Lung microvascular endothelial cell (primary cell): Measurements from ENCODE around the gene WDR62. TPM values are rescaled to one million over a fixed set of nuclear protein-coding genes. Genes with fewer than 3 reads are reported as not detected.

Source experiments
- DNase-seq, 2 donors: peaks; one replicate each; pipeline versions ENCODE4 v3.0.0 to v3.0.0-alpha.2; 2010; ENCODE audit warnings: low read depth in 2 of 2
- total RNA-seq: library from RNA; depleted of rRNA; stranded (reverse); fragments of >200 nt; gene quantifications from 2 replicates; pipeline ENCODE4 v1.2.1, GENCODE V29; 2014

Gene WDR62
- total RNA-seq, 1 donor from 2014 or later, result 1.2 TPM

DNA sequence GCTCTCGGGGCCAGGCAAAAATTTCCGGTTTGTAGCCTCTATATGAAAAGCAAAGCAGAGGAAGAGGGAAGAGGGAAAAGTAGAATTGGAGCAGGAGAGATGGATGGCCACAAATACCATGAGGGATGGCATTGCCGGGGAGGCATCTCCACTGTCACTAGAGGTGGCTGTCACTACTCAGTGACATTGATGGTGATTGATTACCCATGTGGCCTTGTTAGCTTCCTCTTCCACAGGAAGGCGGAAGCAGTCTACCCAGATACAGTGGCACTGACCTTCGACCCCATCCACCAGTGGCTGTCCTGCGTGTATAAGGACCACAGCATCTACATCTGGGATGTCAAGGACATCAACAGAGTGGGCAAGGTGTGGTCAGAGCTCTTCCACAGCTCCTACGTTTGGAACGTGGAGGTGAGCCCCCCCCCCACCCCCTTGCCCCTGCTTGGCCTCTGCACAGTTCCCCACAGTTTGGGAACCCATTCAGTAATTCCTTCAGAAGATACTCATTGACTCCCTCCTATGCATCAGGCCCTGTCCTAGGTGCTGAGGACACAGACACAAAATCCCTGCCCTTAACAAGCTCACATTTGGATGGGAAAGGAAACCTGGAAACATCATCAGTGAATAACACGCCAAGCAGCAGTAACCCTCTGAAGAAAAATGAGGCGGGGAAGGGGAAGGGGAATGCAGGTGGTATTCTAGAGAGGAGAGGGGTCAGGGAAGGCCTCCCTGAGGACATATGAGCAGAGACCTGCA is 18.6 kb downstream of the WDR62 start:
- no peak for DNase-seq

DNA sequence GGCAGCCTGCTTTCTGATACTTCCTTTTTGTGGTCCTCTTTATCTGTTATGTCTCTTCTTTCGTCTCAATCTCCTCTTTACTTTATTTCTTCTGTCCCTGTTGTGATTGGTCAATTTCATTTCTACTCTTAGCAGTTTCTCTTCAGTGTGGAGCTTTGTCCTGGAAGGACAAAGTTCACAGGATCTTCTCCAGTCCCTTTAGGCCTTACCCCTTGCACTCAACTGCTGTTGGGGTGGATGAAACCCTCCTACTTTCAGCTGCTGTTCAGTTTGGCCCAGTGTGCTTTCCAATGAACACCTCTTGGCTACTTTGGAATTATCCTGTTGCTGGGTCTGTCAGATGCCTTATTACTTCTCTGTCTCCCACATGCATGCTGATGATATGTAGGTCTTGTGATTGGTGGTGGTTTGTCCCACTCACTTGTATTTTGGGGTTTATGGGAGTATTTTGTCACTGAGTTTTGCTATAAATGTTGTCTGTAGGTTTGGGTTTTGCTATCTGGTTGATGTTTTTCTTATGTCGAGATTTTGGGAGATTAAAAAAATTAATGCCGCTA is 24.8 kb downstream of the WDR62 start:
- DNase-seq, result no peak

DNA sequence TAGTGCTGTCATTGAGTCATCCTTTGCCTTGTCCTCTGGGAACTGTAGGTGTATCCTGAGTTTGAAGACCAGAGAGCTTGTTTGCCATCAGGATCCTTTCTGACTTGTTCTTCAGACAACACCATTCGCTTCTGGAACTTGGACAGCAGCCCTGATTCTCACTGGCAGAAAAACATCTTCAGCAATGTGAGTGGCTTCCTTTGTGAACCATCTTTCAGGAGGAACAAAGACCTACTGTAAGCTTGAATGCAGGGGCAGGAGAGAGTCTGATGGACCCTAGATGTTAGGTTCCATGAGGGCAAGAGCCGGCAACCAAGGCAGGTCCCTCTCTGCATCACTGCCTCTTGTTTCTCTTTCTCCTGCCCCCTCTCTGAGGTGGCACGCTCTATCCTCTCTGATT is 26.7 kb downstream of the WDR62 start:
- DNase-seq, result no peak

DNA sequence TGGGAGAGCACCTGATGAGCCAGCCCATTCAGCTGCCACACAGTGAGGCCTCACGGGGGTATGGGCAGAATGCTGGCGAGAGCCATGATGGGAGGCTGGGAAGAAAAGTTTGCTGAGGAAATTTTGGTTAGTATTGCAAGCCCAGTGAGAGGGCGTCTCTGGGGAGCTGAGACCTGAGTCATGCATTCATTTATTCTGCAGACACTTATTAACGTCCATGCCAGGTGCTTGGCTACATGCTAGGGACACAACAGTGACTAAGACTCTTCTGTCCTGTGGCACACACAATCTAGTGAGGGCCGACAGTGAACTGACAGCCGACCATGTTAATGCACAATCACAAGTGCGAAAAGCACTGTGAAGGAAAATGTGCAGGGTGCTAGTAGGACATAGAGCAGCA is 27.2 kb downstream of the WDR62 start:
- no peak for DNase-seq

DNA sequence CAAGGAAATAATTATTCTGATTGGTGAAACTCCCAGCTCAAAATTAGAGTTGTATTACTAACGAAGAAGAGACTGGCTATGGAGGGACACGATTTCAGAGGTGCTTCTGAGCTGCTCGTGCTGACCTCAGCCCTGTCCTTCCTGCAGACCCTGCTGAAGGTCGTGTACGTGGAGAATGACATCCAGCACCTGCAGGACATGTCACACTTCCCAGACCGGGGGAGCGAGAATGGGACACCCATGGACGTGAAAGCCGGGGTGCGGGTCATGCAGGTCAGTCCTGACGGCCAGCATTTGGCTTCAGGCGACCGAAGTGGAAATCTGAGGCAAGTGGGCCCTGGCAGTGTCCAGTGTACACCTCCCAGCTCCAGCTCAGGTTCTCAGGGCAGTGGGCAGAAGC is 28.2 kb downstream of the WDR62 start:
- no peak for DNase-seq

DNA sequence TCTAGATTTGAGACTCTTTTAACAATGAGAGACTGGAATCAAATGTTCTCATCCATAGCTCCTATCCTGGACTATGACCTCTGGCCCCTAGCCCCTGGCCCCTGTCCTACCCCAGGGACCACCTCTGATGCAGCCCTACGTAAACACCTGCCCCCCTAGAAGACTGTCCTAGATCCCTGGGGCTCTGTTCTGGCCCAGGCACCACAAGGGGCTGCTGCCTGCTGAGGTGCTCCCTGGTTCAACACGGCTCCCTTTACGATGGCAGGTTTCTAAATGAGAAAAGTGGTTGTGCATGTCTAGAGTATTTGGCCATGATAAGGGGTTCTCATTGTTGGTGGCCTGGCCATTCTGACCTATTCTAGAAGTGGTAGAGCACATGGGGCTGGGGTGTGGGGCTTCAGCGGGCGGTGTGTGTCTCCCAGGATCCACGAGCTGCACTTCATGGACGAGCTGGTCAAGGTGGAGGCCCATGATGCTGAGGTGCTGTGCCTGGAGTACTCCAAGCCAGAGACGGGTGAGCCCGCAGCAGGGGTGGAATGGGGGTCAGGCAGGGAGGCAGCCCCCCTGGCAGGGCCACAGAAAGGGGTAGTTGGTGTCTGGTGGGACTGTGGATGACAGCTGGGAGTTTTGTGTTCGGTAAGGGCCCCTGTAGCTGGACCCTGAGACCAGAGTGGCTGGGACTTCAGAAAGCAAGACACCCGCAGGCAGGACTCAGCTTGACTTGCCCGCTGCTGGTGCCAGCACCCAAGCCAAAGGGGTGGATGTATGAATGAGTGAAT is 29.7 kb downstream of the WDR62 start:
- no peak for DNase-seq

DNA sequence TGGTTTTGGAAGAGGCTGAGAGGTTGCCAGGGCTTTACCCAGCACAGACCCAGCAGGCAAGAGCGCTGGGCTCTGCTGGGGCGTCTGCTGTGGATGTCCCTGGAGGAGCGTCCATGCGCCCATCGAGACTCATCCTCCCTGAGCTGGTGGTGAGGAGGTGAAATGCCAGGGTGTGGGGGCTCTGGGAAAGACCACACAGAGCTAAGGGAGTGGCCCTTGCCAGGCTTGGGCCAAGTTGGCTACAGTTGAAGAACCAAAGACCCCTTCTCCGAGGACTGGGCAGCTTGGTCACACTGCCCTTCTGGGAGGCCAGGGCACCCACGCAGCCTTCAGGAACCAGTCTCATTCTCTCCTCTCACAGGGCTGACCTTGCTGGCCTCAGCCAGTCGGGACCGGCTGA is 31.6 kb downstream of the WDR62 start:
- no peak for DNase-seq

DNA sequence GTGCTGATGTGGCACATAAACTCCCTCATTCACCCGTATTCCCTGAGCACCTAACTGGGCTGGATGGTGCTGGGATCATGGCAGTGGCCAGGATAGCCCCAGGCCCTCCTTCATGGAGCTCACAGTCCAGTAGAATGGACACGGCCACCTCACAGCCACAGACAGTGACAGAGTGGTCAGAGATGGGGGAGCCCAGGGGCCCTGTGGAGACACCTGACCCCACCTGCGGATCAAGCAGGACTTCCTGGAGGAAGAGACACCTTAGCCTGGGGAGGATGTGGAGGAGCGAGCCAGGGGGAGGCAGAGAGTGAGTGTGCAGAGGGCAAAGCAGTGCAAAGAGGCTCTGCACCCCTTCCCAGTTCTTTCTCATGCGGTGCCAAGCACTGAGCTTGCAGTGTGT is 35.1 kb downstream of the WDR62 start:
- DNase-seq, result no peak

DNA sequence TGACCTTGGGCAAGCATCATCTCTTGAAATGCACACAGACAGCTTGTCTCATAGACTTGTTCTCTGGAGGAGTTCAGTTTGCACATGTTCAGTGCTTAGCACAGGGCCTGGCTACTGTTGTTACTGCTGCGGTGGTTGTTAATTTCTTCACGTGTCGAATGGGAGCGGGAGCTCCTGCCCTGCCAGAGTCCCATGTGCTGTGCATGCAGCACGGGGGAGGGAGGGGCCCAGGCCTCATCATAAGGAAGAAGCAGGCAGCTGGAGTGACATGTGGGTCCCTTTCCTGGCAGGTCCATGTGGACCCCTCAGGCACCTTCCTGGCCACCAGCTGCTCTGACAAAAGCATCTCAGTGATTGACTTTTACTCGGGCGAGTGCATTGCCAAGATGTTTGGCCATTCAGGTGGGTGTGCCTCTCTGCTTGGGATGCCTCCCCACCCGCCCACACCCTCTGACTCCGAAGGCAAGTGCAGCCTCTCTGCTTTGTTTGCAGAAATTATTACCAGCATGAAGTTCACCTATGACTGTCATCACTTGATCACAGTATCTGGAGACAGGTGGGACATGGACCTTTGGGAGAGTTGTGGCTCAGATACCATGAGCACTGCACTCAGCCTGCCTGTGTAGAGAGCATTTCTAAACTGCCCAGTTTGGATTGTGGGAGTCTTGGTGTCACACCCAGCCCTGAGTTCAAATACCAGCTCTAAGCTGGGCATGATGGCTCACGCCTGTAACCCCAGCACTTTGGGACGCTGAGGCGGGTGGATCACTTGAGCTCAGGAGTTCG is 36.4 kb downstream of the WDR62 start:
- DNase-seq, result no peak

DNA sequence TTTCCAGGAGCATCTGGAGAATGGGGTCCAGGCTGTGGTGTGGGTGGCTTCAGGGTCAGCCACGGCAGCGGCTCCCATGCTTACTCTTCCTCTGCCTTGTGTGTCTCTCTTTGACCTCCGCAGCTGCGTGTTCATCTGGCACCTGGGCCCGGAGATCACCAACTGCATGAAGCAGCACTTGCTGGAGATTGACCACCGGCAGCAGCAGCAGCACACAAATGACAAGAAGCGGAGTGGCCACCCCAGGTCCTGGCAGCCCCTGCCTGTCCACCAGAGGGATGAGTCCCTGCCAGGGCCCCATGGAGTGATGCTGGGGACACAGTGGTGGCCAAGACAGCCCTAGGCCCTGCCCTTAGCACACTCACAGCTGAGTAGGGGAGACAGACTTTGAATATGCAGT is 37.9 kb downstream of the WDR62 start:
- DNase-seq, result no peak

DNA sequence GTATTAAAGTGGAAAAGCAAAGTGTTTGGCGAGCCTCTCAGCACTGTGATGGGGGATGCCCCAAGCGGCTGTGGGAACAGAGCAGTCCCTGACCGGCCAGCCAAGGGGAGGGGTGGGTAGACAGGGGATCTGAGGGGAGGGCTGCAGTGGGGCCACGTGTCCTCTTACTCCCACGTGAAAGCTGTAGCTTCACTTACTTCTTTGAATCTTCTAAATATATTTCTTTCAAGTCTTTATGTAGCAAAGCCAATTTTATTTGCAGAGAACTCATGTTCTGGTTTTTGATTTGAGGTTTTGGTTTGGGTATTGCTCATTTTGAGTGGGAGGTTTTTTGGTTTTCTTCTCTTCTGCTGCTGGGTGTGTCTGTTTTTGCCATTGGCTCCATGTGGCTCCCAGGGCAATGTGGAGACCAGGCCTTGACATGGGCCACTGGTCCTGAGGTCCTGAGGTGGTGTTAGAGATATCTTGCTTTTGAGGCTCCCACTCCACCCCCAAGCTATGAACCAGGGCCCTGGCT is 38.5 kb downstream of the WDR62 start:
- no peak for DNase-seq

DNA sequence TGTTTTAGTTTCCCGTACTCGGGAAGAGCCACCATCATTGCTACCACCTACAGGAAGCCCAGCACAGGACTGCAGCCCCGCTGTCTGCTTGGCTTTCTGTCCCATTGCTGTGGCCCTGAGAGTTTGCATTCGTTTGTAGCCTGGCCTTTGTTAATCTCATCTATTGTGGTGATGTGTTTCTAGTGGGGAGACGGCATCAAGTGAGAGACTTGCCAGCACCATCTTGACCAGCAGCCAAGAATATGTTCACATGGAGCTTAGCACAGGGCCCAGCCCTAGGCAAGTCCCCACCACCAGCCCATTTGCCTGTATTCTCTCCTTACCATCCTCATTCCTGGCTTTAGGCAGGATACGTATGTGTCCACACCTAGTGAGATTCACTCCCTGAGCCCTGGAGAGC is 39.0 kb downstream of the WDR62 start:
- DNase-seq, result no peak

DNA sequence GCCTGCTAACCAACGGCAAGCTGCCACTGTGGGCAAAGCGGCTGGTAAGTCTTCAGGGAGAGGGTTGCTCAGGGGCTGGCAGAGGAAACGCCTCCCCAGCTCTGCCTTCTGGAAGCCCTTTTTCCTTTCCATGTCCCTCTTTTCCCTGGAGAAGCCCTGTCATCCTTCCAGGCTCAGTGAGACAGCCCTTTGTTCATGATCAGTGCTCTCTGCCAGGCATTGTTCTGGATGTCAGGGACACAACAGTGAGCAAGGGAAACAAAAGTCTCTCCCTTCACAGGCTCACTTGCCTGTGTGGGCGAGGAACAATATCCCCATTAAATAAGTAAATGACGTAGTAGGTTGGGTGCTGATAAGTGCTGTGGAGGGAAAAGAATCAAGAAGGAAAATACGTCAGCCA is 42.3 kb downstream of the WDR62 start:
- peak in 1 of 2 donors; percentile 55 for DNase-seq

DNA sequence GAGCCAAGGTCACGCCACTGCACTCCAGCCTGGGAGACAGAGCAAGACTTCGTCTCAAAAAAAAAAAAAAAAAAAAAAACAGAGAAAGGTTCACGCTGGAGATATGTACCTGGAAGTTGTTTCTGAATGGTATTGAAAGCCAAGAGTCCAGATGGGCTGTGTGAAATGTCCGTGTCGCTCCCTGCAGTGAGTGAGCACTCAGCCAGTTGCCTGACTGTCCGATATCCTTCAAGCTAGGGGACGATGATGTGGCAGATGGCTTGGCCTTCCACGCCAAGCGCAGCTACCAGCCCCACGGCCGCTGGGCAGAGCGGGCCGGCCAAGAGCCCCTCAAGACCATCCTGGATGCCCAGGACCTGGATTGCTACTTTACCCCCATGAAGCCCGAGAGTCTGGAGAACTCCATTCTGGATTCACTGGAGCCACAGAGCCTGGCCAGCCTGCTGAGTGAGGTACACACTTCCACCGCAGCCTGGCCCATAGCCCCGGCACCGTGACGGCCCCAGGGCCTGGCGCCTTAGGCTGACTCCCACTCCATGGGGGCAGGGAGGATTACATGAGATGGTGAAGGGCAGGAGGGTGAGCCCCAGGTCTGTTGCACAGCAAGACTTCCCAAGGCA is 44.6 kb downstream of the WDR62 start:
- no peak for DNase-seq

DNA sequence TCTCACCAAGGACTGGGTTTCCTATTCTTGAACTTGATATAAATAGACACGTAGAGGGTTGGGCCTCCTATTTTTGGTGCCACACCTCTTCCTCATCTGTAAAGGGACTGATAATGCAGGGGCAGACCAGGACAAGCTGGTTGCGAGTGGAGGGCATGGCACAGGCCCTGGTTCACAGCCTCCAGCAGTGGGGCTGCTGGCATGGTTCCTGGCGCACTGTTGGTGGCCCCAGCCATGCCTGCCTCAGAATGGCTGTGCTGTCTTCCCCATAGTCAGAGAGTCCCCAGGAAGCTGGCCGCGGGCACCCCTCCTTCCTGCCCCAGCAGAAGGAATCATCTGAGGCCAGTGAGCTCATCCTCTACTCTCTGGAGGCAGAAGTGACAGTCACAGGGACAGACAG is 45.8 kb downstream of the WDR62 start:
- DNase-seq, result no peak

DNA sequence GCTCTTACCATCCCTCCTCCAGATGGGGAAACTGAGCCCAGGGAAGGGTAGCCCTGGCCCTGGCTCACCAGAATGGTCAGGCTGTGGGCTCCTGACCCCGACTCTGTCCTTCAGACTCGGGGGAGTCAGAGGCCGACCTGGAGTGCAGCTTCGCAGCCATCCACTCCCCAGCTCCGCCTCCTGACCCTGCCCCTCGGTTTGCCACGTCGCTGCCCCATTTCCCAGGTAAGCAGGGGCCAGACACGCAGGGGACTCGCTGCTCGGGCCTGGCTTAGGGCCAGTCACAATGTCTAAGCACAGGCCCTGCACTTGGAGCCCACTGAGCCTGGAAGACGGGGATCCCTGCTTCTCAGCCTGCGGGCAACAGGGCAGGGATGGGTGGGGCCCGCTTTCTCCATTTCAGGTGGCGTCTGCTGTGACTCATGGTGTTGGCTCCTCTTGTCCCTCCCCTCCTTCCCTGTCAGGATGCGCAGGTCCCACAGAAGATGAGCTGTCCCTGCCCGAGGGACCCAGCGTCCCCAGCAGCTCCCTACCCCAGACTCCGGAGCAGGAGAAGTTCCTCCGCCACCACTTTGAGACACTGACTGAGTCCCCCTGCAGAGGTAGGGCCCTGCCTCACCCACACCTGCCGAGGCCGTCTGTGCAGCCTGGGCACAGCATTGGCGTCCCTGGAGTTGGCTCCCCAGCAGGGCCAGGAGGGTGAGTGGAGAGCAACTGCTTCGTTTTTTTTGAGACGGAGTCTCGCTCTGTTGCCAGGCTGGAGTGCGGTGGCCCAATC is 47.0 kb downstream of the WDR62 start:
- no peak for DNase-seq

DNA sequence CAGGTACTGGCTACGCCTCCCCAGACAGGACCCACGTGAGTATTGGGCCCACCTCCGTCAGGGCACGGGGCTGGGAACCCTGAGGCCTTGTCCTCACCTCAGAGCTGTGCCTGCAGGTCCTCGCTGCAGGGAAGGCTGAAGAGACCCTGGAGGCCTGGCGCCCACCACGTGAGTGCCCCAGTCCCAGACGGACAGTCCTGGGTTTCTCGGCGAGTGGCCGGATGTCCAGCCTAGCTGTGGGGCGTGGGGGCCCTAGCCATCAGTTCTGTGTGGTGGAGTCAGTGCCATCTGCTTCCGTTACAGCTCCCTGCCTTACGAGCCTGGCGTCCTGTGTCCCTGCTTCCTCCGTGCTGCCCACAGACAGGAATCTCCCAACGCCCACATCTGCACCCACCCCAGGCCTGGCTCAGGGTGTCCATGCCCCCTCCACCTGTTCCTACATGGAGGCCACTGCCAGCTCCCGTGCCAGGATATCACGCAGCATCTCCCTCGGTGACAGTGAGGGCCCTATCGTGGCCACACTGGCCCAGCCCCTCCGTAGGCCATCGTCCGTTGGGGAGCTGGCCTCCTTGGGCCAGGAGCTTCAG is 48.4 kb downstream of the WDR62 start:
- DNase-seq, result no peak

DNA sequence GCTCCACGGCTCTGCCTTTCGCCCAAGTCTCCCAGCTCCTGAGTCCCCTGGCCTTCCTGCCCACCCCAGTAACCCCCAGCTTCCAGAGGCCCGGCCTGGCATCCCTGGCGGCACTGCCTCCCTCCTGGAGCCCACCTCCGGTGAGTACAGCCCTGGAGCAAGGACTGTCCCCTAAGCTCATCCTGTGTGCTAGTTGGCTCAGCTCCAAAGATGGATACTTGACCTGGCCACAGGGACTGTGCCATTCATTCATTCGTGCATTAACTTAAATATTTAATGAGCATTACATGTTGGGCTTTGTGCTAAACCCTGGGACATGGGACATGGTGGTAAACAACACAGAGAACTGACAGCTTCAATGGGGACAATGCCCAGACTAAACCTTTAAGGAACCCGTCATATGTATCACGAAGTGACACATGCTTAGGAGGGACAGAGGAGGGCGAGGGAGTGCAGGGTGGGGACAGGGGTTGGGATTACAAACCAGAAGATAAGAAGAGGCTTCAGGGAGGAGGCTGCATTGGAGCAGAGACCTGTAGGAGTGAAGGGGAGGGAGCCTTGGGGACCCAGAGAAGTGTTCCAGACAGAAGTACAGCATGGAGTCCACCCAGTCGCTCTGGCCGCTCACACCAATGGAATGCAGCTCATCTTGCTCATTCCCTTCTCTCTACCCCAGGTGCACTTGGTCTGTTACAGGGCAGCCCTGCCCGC is 49.3 kb downstream of the WDR62 start:
- no peak for DNase-seq

DNA sequence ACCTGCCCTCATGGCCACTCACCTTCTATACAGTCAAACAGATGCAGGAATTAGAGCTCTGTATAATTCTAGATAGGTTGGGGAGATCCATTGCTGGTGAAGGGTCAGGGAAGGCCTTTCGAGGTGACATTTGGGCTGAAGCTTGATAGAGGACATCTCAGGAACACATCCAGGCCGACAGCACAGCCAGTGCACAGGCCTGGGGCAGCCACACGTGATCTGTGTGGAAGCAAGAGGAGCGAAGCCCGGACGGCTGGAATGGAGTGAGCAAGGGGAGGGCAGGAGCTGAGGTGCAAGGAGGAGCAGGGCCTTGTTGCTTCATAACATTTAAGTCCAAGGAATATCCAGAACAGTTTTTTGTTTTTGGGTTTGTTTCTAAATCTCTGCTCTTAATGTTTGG is 51.7 kb downstream of the WDR62 start:
- DNase-seq, result no peak

DNA sequence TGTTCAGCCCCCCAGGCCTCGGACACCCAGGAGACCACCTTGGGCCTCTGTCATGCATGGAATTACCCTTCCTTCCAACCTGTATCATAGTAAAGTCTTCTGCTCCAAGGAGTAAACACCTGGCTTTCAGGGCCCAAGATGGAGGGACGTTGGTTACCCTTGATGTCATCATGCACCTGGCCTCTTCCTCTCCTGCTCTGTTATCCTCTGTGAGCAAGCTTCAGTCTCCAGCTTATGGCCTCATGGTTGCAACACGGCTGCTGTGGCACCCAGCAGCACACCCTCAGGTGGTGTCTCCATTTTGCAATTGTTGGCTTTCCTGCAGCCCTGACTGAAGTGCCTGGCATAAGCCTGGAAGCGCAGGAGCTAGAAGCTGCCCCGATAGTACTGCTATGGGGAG is 52.3 kb downstream of the WDR62 start:
- DNase-seq, result no peak
